ENCODE results near the gene SOX11. TPM values are rescaled to one million over a fixed set of nuclear protein-coding genes. Genes with fewer than 3 reads are reported as not detected.

Gene SOX11
- total RNA-seq, 4 donors from 2014 or later: not detected

- no peak for TF ChIP-seq EP300 (IDR thresholded peaks at IDR 0.05)
- H3K27ac ChIP-seq: no peak overlapping the region
- H3K27me3 ChIP-seq: peaks cover 0 to 65% of the 10 kb centered on the region in 2 donors
- no peak for DNase-seq (ENCODE audit: low spot score in 2 of 2)
- H3K4me3 ChIP-seq: no peak overlapping the region
- no peaks in the 10 kb centered on the region for H3K36me3 ChIP-seq
- peaks cover 0 to 20% (median 6%) of the 10 kb centered on the region in 4 donors for H3K4me1 ChIP-seq
- H3K9me3 ChIP-seq: no peaks in the 10 kb centered on the region
- 78 to 85% methylated on average over 5 of the region's 5 CpGs for WGBS, 2 donors
Observed at GRCh38 chr2:5700551-5700950, 8.4 kb downstream of the SOX11 start.

- 82 to 86% methylated on average over 3 of the region's 3 CpGs for WGBS, 2 donors
- no peak for TF ChIP-seq POLR2A (IDR thresholded peaks at IDR 0.05)
- TF ChIP-seq EP300 (IDR thresholded peaks at IDR 0.05): no peak
- TF ChIP-seq CTCF (IDR thresholded peaks at IDR 0.05): no peak
Observed at GRCh38 chr2:5701266-5701665, 9.1 kb downstream of the SOX11 start.

GRCh38 chr2:5703166-5703565 is 11.0 kb downstream of the SOX11 start:
- WGBS, 2 donors: 98 to 100% methylated on average over 2 of the region's 2 CpGs
- Histone ChIP-seq H3K9me3 (peaks cover 0 to 8% (median 0%) of the 10 kb centered on the region in 4 donors), H3K27me3 (peaks cover 0 to 39% of the 10 kb centered on the region in 2 donors), H3K4me3 (no peak overlapping the region), H3K4me1 (no peaks in the 10 kb centered on the region), H3K27ac (no peak overlapping the region), H3K36me3 (no peaks in the 10 kb centered on the region)
- no peak for TF ChIP-seq EP300 (IDR thresholded peaks at IDR 0.05)
- no peak for TF ChIP-seq POLR2A (IDR thresholded peaks at IDR 0.05)
- TF ChIP-seq CTCF (IDR thresholded peaks at IDR 0.05): no peak
- no peak for DNase-seq (ENCODE audit: low spot score in 2 of 2)

More at GRCh38 chr2:5701266-5701665, 9.1 kb downstream of the SOX11 start:
- no peak for DNase-seq (ENCODE audit: low spot score in 2 of 2)
- peaks cover 0 to 58% of the 10 kb centered on the region in 2 donors for H3K27me3 ChIP-seq
- H3K36me3 ChIP-seq: no peaks in the 10 kb centered on the region
- H3K9me3 ChIP-seq: no peaks in the 10 kb centered on the region
- peaks cover 0 to 13% (median 6%) of the 10 kb centered on the region in 4 donors for H3K4me1 ChIP-seq
- H3K27ac ChIP-seq: no peak overlapping the region
- H3K4me3 ChIP-seq: no peak overlapping the region

GRCh38 chr2:5705490-5705889 is 13.3 kb downstream of the SOX11 start:
- 93 to 95% methylated on average over 4 of the region's 4 CpGs for WGBS, 2 donors
- Histone ChIP-seq H3K4me3 (no peak overlapping the region), H3K27me3 (peaks cover 0 to 18% of the 10 kb centered on the region in 2 donors), H3K9me3 (peaks cover 0 to 8% (median 0%) of the 10 kb centered on the region in 4 donors), H3K4me1 (no peaks in the 10 kb centered on the region), H3K36me3 (no peaks in the 10 kb centered on the region), H3K27ac (no peak overlapping the region)
- DNase-seq (ENCODE audit: low spot score in 2 of 2): no peak
- TF ChIP-seq CTCF (IDR thresholded peaks at IDR 0.05): no peak
- TF ChIP-seq POLR2A (IDR thresholded peaks at IDR 0.05): no peak
- no peak for TF ChIP-seq EP300 (IDR thresholded peaks at IDR 0.05)

GRCh38 chr2:5706717-5707455 is 14.7 kb downstream of the SOX11 start:
- DNase-seq (ENCODE audit: low spot score in 2 of 2): no peak
- peaks cover 0 to 8% (median 0%) of the 10 kb centered on the region in 4 donors for H3K9me3 ChIP-seq
- TF ChIP-seq POLR2A (IDR thresholded peaks at IDR 0.05) (no peak), EP300 (IDR thresholded peaks at IDR 0.05) (no peak), CTCF (IDR thresholded peaks at IDR 0.05) (no peak)
- H3K36me3 ChIP-seq: no peaks in the 10 kb centered on the region
- H3K27ac ChIP-seq: no peak overlapping the region
- no peaks in the 10 kb centered on the region for H3K4me1 ChIP-seq
- H3K27me3 ChIP-seq: peaks cover 0 to 5% of the 10 kb centered on the region in 2 donors
- H3K4me3 ChIP-seq: no peak overlapping the region
- WGBS, 2 donors: 90% methylated on average over 56 of the region's 56 CpGs

Measured in tibial nerve (tissue), 4 donors.